ENCODE results near the gene OR8J1. TPM values are rescaled to one million over a fixed set of nuclear protein-coding genes. Genes with fewer than 3 reads are reported as not detected.
"Not testable (repeated sequence)": the region's sequence is repeated elsewhere in the genome, so short reads cannot be mapped to it uniquely, and the experiment has no call there.

OR8J1 gene
- total RNA-seq, 1 experiment from 2014 or later: not detected

- intact Hi-C loops (cut with micrococcal nuclease; ENCODE audit: unreplicated experiment): no loop called here
- H3K27ac ChIP-seq: no peak overlapping the region
- BruUV-seq (replicated peaks): no TSS peak
- H4K20me1 ChIP-seq (ENCODE audit: insufficient read depth): no peaks in the 10 kb centered on the region; the same call in 1 of the 2 replicates
- no peaks in the 10 kb centered on the region for H3K4me1 ChIP-seq (replicated peaks; ENCODE audit: insufficient read depth)
- no peaks in the 10 kb centered on the region for H3K9me2 ChIP-seq (ENCODE audit: insufficient read depth)
- H3K4me2 ChIP-seq: no peak overlapping the region
- no peaks in the 10 kb centered on the region for H3K27me3 ChIP-seq (ENCODE audit: insufficient read depth, low read depth)
- CTCF ChIA-PET: no interaction called here
- no peaks in the 10 kb centered on the region for H3K36me3 ChIP-seq (ENCODE audit: low read depth)
- H3K4me3 ChIP-seq: no peak overlapping the region
- POLR2A ChIA-PET (ENCODE audit: unreplicated experiment): no interaction called here
- H3K79me2 ChIP-seq (ENCODE audit: low read depth): no peaks in the 10 kb centered on the region
- no peaks in the 10 kb centered on the region for H3F3A ChIP-seq (ENCODE audit: insufficient read depth, low read depth)
- DNase-seq: no peak
- no peak for TF ChIP-seq EZH2 (IDR thresholded peaks at IDR 0.05; ENCODE audit: low read depth)
- no peak for TF ChIP-seq CTCF (conservative IDR thresholded peaks at IDR 0.05)
- H2AFZ ChIP-seq: no peak overlapping the region
- no peaks in the 10 kb centered on the region for H3K9me3 ChIP-seq (ENCODE audit: insufficient read depth, low read depth)
These were observed 40.3 kb downstream of the OR8J1 start for GRCh38 chr11:56394381-56394780.

GRCh38 chr11:56396047-56396446, 42.0 kb downstream of the OR8J1 start:
- Histone ChIP-seq H3K36me3 (ENCODE audit: low read depth) (no peaks in the 10 kb centered on the region), H3K4me3 (no peak overlapping the region), H3K4me1 (replicated peaks; ENCODE audit: insufficient read depth) (no peaks in the 10 kb centered on the region), H3K27ac (no peak overlapping the region), H3K4me2 (no peak overlapping the region), H3K27me3 (ENCODE audit: insufficient read depth, low read depth) (no peaks in the 10 kb centered on the region), H3K9me2 (ENCODE audit: insufficient read depth) (no peaks in the 10 kb centered on the region), H3F3A (ENCODE audit: insufficient read depth, low read depth) (no peaks in the 10 kb centered on the region), H2AFZ (no peak overlapping the region), H3K9me3 (ENCODE audit: insufficient read depth, low read depth) (no peaks in the 10 kb centered on the region), H4K20me1 (ENCODE audit: insufficient read depth) (no peaks in the 10 kb centered on the region; the same call in 1 of the 2 replicates), H3K79me2 (ENCODE audit: low read depth) (no peaks in the 10 kb centered on the region)
- POLR2A ChIA-PET (ENCODE audit: unreplicated experiment): no interaction called here
- TF ChIP-seq CTCF (conservative IDR thresholded peaks at IDR 0.05): no peak
- no peak for TF ChIP-seq EZH2 (IDR thresholded peaks at IDR 0.05; ENCODE audit: low read depth)
- intact Hi-C loops (cut with micrococcal nuclease; ENCODE audit: unreplicated experiment): no loop called here
- BruUV-seq (replicated peaks): no TSS peak
- no peak for DNase-seq
- CTCF ChIA-PET: no interaction called here

GRCh38 chr11:56401858-56402461, 47.9 kb downstream of the OR8J1 start:
- H3F3A ChIP-seq (ENCODE audit: insufficient read depth, low read depth); H3K79me2 ChIP-seq (ENCODE audit: low read depth); POLR2A ChIA-PET (ENCODE audit: unreplicated experiment); H3K9me3 ChIP-seq (ENCODE audit: insufficient read depth, low read depth); H3K4me1 ChIP-seq (replicated peaks; ENCODE audit: insufficient read depth); H4K20me1 ChIP-seq (ENCODE audit: insufficient read depth); H3K4me3 ChIP-seq; H3K9me2 ChIP-seq (ENCODE audit: insufficient read depth); H3K36me3 ChIP-seq (ENCODE audit: low read depth); BruUV-seq (replicated peaks); H3K27ac ChIP-seq; intact Hi-C loops (cut with micrococcal nuclease; ENCODE audit: unreplicated experiment); H3K4me2 ChIP-seq; H2AFZ ChIP-seq; DNase-seq; H3K27me3 ChIP-seq (ENCODE audit: insufficient read depth, low read depth): not testable (repeated sequence)
- CTCF ChIA-PET: interaction anchor here (0.6 kb wide), 1 partner anchor 848 kb away, joined by 5 read pairs; no protein-coding TSS in a partner anchor

GRCh38 chr11:56404393-56404792, 50.3 kb downstream of the OR8J1 start:
- H3K4me3 ChIP-seq: no peak overlapping the region
- no peak overlapping the region for H2AFZ ChIP-seq
- H3F3A ChIP-seq (ENCODE audit: insufficient read depth, low read depth): no peaks in the 10 kb centered on the region
- BruUV-seq (replicated peaks): no TSS peak
- no peaks in the 10 kb centered on the region for H3K79me2 ChIP-seq (ENCODE audit: low read depth)
- CTCF ChIA-PET: no interaction called here
- H3K9me2 ChIP-seq (ENCODE audit: insufficient read depth): no peaks in the 10 kb centered on the region
- POLR2A ChIA-PET (ENCODE audit: unreplicated experiment): no interaction called here
- no peak for DNase-seq
- H3K27ac ChIP-seq: no peak overlapping the region
- no peaks in the 10 kb centered on the region for H4K20me1 ChIP-seq (ENCODE audit: insufficient read depth)
- H3K4me1 ChIP-seq (replicated peaks; ENCODE audit: insufficient read depth): no peaks in the 10 kb centered on the region
- TF ChIP-seq CTCF (conservative IDR thresholded peaks at IDR 0.05) (no peak), EZH2 (IDR thresholded peaks at IDR 0.05; ENCODE audit: low read depth) (no peak)
- H3K4me2 ChIP-seq: no peak overlapping the region
- no peaks in the 10 kb centered on the region for H3K27me3 ChIP-seq (ENCODE audit: insufficient read depth, low read depth)
- intact Hi-C loops (cut with micrococcal nuclease; ENCODE audit: unreplicated experiment): no loop called here
- H3K9me3 ChIP-seq (ENCODE audit: insufficient read depth, low read depth): no peaks in the 10 kb centered on the region
- H3K36me3 ChIP-seq (ENCODE audit: low read depth): no peaks in the 10 kb centered on the region

All from PC-9 (cell line).